HTERT RPE-1 (cell line): Measurements from ENCODE around the gene CATSPERD.

Experiments used
- in situ Hi-C: fragments of 300-500 bp; cut with MboI; formaldehyde crosslinking; loops from 4 replicates; pipeline ENCODE4 v1.14.3; 2020; ENCODE audit warnings: low sequenced_read_pairs

CATSPERD gene, protein sequence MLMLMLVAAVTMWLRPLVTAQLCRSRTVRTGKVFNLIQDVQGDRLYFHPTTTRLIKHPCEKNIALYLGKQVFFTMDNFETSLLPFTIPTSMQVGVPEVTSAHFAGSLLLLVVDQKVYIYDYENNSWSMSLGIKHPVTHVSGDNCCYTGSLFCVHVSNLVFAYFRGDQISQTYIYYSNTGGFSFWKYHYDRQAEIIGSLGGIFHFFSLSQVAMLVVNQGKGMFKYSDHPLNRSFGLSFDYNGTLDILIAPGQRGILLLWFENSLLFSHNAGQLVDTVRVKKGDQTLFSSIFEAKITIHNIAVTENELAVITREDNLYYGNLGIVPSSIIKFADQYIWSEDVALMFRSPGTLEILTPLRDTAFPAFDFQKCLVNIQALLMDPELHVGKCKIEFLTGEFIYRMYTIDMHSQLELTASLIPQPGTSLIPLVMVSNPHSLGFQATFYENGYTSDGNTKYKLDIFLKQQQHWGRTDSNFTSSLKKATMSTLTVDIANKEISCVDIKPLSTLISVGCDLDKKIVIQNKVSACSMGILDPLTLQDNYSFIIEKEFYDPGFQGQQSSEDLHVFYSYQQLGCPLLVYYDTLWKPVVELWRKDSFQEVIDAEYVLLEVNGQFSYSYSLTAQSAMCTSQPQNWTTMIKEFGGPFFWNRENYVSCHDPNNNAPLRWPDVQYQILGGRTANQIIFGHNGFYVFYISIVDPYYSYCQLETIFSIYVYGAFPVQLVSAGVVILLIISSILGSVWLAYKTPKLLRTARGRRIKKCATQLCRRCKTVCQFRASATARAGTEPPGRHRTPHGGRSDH

DNA sequence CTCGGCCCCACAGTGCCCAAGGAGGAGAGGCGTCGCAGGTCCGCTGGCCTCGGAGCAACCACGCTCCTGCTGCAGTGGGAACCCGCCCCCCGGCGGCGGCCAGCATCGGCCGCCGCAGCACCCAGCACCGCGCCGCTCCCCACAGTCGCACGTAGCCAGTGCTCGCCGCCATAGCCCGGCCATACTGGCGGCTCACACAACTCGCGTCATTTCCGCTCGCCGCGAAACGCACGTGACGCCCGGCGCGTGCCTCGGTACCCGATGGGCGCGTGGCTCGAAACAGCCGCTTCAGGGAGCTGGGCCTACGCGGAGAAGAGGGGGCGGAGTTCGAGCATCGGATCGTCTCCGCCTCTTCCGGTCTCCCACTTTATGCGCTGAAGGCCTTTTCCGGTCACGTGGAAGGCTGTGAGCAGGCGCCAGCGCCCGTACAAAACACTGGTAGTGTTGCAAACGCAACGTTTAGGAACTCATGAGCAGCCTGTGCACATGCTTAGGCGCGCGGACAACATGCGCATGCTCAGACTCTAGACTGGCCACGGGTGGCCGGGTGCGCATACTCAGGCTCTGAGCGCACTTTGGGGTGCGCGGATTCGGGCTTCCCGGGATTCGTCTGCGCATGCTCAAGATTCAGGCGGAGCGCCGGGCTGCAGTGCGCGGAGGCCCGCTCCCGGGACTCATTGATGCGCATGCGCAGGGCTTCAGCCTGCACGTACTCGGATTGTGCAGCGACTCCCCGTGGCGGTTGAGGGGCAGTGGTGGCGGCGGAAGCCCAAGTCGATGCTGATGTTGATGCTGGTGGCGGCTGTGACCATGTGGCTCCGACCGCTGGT lies at the start of gene CATSPERD, which contains the start of gene LONP1:
Gene CATSPERD (plus strand): TSS at position 677 of the 830 bp plus-strand sequence. CDS start 101 bp downstream, at position 778.
Gene LONP1 (minus strand): TSS at position 186 of the 830 bp plus-strand sequence. CDS start 14 bp downstream, at position 172.
- in situ Hi-C loops: no loop called here

DNA sequence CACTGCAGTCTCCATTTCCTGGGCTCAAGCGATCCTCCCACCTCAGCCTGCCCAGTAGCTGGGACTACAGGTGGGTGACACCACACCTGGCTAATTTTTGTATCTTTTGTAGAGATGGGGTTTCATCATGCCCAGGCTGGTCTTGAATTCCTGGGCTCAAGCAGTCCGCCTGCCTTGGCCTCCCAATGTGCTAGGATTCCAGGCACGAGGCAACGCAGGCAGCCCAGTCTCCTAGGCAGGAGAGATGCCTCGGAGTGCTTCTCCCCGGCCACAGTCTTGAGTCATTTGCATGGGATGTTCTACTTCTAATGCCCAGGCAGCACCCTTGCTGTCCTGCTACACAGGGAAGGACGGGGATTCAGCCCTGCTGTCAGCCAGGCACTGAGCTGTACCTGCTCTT lies 48.8 kb upstream of the CATSPERD start:
- in situ Hi-C loops: no loop called here

DNA sequence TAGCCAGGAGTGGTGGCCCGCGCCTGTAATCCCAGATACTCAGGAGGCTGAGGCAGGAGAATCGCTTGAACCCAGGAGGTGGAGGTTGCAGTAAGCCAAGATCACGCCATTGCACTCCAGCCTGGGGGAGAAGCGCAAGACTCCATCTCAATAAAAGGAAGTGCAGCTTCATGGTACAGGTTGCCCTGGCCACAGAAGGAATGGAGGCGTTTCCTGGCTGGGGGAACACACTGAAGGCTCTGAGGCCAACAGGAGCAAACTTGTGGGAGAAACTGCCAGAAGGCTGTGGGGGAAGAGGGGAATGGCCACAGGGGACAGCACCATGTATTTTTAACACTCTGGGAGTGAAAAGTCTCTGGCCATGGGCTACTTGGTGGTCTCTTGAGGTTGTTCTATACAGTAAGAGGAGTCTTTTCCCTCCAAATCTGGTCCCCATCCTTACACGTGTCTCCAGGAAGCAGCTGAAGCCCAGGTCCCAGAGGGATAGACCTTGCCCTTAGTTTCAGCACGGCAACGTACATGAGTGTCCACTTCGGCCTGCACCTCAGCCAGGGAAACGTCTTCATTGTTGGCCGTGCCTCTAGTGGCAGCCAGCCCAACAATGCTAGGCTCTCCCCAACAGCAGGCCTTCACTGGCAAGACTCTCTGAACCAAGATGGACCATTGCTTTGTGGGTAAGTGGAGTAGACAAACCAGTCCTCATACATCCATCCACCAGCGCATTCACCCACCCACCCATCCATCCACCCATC lies 47.6 kb upstream of the CATSPERD start:
- in situ Hi-C loops: no loop called here

DNA sequence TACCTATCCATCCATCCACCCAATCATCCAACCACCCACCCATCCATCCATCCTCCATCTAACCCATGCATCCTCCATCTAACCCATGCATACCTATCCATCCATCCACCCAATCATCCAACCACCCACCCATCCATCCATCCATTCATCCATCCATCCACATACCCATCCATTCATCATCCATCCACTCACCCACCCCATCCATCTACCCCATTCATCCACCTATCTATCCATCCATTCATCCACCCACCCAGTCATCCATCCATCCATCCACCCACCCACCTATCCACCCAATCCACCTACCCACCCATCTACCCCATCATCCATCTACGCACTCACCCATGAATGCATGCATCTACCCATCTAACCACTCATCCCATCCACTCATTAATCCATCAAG lies 46.7 kb upstream of the CATSPERD start:
- in situ Hi-C loops: no loop called here

DNA sequence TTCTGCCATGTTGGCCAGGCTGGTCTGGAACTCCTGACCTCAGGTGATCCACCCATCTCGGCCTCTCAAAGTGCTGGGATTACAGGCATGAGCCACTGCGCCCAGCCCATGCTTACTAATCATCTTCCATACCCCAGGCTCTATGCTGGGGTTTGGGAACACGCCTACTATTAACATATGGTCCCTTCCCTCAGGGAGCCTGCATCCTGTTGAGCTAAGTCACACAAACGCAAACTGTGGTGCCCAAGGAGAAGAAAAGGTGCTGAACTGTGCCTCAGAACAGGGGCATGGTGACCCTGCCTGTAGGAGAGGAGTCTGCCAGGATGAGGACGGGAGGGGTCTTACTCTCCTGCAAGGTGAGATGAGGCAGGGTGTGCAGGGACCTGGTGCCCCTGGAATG lies 45.7 kb upstream of the CATSPERD start:
- in situ Hi-C loops: no loop called here

DNA sequence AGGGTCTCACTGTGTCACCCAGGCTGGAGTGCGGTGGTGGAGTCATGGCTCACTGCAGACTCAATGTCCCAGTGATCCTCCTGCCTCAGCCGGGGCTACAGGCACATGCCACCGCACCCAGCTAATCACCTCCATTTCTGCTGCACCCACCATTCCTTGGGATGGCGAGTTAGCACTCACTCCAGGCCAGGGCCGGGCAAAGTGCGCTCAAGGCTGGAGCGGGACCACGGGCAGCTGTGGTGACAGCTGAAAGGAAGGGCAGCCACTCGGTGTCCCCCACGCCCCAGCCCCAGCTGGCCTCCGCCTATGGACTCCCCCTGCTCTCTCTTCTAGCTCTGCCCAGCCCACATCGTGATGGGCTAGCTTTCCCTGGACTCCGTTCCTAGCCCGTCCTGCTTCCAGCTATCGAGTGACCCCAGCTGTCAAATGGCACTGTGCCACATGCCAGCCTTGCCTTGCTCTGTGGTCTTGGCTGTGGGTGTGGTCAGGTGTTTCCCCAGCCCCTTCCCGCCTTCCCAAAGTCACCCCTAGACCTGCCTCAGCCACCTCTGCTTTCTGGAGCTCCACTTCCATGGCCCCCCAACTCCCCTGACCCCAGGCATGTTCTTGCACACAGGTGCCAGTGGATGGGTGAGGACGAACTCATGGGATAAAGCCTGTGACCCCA lies 44.2 kb upstream of the CATSPERD start:
- in situ Hi-C loops: no loop called here

DNA sequence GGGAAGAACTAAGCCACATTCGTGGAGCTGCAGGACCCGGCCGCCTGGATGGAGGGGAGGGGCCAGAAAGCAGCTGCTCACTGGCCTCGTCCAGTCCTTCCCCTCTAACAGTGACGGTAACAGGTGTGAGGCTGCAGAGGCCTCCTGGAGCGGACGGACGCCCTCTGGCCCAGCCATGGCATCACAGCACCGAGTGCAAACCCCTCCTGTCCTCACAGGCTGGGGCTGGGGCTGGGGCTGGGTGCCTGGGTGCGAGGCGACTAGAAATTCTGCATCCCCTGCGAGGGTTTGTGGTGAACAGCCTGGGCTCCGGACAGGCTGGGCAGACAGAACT lies 43.7 kb upstream of the CATSPERD start:
- in situ Hi-C loops: no loop called here

DNA sequence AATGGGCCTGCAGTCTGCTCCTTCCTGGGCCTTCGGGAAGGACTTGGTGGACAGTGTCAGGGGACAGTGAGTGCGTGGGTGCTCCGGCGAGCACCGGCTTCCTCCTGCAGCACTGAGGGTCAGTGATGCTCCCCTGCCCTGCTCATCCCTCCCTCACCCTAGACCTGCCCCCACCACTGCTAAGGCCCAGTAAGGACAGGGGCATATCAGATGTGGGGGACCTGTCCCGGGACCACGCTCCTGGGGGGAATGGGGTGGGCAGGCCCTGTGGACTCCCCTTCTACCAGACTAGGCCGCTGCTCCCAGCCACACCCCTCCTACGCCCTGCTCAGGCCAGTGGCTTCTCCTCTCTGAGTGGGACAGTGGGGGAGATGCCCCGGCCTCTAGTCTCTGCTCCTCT lies 43.3 kb upstream of the CATSPERD start:
- in situ Hi-C loops: no loop called here

DNA sequence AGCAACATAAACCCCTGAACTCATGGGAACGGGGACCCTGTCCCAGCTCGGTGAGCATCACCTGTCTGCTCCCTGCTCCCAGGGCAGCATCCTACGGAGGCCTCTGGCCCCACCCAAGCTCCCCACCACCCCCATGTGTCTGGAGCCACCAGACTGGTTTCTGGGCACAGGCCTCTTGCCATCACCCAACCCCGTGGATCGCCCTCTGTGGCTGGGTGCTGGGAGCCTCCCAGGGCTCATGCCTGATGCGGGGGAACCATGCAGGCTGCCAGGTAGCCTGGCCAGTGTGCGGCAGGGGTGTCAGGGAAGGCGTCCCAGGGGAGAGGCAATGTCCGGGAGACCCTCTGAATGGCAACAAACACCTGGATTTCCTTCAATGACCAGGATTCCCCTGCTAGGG lies 42.9 kb upstream of the CATSPERD start:
- in situ Hi-C loops: no loop called here

DNA sequence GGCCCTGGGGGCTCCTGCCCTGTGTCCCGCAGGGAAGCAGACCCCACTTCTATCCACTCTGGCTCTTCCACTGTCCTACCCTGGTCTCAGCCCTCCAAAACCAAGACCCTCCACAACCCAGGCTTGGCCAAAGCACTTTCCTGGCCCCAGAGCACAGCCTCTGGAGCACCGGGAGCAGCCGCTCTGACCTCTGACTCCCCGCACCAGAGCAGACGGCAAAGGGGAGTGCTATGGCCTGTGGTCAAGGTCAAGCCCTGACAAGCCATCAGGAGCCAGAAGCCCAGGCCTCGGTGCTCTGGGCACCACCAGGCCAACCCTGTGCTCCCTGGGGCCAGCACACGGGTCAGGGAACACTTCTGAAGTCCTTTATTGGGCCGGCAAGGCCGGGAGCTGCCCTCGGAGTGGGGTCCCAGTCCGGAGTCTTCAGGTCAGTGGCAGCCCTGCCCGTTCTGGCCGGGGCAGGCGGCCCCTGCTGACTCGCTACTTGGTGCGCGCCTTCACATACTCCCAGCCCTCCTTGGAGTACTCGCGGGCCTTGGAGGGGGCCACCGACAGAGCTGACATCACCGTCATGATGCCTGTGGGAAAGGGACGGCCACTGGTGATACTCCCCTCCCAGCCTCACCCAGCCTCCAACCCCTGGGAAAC lies 42.2 kb upstream of the CATSPERD start:
- in situ Hi-C loops: no loop called here

DNA sequence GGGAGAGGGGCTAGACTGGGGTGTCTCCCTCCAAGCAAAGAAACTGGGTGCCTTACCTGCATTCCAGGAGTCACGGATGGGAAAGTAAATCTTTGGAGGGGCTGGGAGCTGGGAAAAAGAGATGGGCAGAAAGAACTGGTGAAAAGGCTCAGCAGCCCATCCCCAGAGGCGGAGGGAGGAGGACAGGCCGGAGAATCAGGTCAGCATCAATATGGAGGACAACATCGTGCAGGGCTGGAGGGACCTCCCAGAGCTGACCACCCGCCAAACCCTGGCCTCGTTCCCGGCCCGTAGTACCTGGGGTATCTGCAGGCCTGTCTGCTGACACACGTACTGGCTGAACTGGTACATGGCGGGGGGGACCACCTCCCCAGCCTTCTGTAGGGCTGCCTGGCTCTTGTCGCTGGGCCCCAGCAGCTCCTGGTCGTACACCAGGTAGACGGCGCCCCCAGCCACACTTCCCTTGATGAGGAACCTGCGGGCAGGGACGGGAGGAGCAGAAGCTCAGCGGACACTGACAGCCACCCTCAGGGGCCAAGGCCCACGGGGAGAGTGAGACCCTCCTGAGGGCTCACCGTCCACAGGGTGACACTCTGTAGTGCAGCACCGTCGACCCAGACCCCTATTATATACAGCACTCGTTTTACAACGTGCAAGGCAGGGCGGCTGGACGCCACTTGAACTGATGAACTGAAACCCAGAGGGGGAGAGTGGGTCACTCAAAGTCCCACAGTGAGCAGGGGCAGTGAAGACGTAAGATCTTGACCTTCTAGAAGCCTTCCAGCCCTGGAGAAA lies 41.0 kb upstream of the CATSPERD start:
- in situ Hi-C loops: no loop called here

DNA sequence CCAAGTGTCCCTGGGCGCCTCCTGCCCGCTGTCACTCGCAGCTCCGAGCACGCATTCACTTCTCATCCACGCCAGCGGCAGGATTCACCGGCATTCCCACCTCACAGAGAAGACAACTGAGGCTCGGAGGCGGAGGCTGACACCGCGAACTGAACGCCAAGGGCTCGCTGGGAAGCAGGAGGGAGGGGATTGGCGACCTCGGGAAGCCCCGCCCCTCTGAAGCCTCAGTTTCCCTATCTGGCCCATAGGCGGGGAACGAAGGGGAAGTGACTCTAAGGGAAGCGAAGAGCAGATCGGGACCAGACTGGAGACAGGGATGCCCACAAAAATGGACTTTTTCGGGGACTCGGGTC lies 40.4 kb upstream of the CATSPERD start:
- in situ Hi-C loops: no loop called here

DNA sequence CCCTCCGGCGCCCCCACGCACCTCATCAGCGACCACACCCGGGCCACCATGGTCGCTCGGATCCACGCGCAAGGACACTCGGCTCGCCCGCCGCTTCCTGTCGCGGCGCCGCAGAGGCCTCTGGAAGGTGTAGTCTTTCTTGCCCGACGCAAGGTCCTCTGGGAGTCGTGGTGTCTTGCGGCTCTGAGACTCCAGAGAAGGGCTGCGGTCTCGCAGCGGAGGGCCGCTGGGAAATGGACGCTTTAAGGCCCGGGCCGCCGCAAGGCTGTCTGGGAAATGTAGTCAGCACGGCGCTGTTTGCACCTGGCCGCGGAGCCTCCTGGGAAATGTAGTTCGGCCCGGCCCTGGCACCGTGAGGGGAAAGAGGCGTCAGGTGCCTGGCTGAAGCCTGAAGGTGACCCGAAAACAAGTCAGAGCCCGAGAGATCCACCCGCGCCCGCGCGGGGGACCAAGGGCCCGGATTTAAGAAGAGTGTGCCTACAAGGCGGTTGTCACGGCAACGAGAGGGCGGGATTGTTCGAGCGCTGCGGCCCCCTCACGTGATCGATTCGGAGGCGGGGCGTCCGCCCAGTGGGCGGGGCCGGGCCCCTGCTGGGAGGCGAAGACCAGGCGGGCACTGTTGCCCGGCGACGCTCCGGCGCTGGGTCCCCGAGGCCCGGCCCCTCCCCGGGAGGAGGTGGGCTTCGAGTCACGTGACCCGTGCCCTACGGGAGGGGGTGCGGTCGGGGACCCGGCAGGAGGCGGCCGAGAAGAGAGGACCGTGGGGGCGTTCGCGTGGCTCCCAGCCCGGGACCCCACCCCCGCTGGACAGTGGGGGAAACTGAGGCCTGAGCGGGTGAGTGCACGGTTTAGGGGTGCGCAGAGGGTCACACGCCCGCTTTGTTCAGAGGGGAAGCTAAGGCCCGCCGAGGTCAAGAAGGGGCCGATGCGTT lies 39.7 kb upstream of the CATSPERD start, which contains the start of the genes HSD11B1L and MICOS13:
Gene HSD11B1L (plus strand): TSS at position 591 of the 932 bp plus-strand sequence. CDS start 3,806 bp downstream, outside the sequence.
Gene MICOS13 (minus strand): TSS at position 80 of the 932 bp plus-strand sequence. CDS start 30 bp downstream, at position 50.
- in situ Hi-C loops: no loop called here

DNA sequence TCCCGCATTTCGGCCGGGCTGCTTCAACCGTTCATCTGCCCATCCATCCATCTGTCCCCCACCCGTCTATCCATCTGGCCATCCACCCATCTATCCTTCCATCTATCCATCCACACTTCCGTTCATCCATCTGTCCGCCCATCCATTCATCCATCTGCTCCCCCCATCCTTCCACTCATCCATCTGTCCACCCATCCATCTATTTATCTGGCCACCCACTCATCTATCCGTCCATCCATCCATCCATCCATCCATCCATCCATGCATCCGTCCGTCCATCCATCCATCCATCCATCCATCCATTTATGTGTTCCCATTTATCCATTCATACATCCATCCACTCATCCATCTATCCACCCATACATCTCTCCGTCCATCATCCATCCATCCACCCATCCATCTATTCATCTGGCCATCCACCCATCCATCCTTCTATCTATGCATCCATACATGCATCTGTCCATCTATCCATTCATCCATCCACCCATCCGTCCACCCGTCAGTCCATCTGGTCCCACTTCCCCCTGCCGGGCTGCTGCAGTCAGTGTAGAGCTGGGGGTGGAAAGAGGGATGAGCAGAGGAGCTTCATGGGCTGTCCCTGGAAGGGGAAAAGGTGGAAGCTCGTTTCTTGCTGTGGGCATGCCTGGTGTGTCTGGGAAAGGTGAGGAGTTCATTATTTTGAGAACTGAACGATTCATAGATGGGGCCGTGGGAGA lies 38.9 kb upstream of the CATSPERD start:
- in situ Hi-C loops: no loop called here

DNA sequence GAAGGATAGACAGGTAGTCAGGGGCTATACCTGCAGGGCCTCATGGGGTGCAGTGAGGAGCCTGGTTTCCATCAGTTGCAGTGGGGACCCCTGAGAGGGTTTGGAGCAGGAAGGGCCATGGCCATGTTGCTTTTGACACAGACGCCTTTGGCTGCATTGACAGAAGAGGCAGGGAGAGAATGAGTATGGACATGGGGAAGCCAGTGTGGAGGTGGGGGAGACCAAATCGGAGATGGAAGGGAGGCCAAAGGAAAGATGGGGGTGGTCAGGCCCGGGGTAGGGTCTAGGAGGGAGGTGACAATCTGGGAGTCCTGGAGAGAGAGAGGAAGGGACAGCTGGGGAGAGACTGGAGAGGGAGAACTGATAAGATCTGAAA lies 38.3 kb upstream of the CATSPERD start:
- in situ Hi-C loops: no loop called here

DNA sequence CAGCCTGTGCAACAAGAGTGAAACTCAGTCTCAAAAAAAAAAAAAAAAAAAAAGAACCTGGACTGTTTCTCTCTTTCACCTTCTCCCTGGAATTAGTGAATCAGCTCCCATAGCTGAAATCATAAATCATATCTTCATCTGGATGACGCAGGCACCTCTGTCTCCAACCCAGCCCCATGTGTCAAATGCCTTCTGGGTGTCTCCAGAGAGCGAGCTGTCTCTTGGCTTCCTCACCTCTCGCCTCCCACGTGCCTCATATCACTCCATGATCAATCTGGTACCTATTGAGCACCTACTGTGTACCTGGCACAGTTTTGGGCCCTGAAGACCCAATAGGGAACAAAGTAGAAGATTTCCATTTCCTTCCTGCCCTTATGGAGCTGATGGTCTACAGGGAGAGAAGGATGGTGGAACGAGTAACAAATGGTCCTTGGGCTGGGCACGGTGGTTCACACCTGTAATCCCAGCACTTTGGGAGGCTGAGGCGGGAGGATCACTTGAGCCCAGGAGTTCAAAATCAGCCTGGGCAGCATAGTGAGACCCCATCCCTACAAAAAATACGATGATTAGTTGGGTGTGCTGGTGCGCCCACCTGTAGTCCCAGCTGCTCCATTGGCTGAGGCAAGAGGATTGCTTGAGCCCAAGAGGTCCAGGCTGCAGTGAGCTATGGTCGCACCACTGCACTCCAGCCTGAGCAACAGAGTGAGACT lies 37.1 kb upstream of the CATSPERD start:
- in situ Hi-C loops: no loop called here
